Glutamatergic neuron (in vitro differentiated cells): ENCODE measurements around the gene FBLIM1. TPM values are rescaled to one million over a fixed set of nuclear protein-coding genes. Genes with fewer than 3 reads are reported as not detected.
A peak's percentile ranks its signal among the peaks of the same experiment; 100 is the strongest.
"Not testable (repeated sequence)": the region's sequence is repeated elsewhere in the genome, so short reads cannot be mapped to it uniquely, and the experiment has no call there.

Experiments used
- DNase-seq: peaks from one replicate; pipeline ENCODE4 v3.0.0; 2022
- H3K27ac Mint-ChIP-seq: one replicate; pipeline ENCODE4 v1.8.0; 2020; ENCODE audit warnings: mild to moderate bottlenecking, mixed read lengths, inconsistent platforms; ENCODE audit not compliant: unreplicated experiment
- H3K27me3 Mint-ChIP-seq: one replicate; pipeline ENCODE4 v1.8.0; 2020; ENCODE audit warnings: mild to moderate bottlenecking, moderate library complexity, mixed read lengths, inconsistent platforms; ENCODE audit not compliant: unreplicated experiment
- H3K36me3 Mint-ChIP-seq: one replicate; pipeline ENCODE4 v1.8.0; 2020; ENCODE audit warnings: mild to moderate bottlenecking, mixed read lengths, inconsistent platforms; ENCODE audit not compliant: unreplicated experiment
- H3K4me1 Mint-ChIP-seq: one replicate; pipeline ENCODE4 v1.8.0; 2020; ENCODE audit warnings: mild to moderate bottlenecking, low read depth, mixed read lengths, inconsistent platforms; ENCODE audit not compliant: unreplicated experiment
- H3K4me3 Mint-ChIP-seq: one replicate; pipeline ENCODE4 v1.8.0; 2020; ENCODE audit warnings: mild to moderate bottlenecking, mixed read lengths, inconsistent platforms; ENCODE audit not compliant: unreplicated experiment
- H3K9me3 Mint-ChIP-seq: one replicate; pipeline ENCODE4 v1.8.0; 2020; ENCODE audit warnings: mild to moderate bottlenecking, moderate library complexity, mixed read lengths, inconsistent platforms; ENCODE audit not compliant: unreplicated experiment
- total RNA-seq: library from RNA; stranded (reverse); fragmentation: NEBNext Ultra II Directional; extraction: Animal tissue kit (Norgen Biotek cat#: 25700); gene quantifications from one replicate; pipeline ENCODE4 v1.2.1, GENCODE V29; 2021; ENCODE audit not compliant: unreplicated experiment
- TF ChIP-seq, protein P1 (sequence below): fragments of 200-600 bp; sonication (generic); IDR thresholded peaks from one replicate; pipeline ENCODE4 v1.5.0; 2021; ENCODE audit not compliant: partially characterized antibody, unreplicated experiment

The FBLIM1 gene
- total RNA-seq, 1 donor from 2014 or later = 29.9 TPM

DNA sequence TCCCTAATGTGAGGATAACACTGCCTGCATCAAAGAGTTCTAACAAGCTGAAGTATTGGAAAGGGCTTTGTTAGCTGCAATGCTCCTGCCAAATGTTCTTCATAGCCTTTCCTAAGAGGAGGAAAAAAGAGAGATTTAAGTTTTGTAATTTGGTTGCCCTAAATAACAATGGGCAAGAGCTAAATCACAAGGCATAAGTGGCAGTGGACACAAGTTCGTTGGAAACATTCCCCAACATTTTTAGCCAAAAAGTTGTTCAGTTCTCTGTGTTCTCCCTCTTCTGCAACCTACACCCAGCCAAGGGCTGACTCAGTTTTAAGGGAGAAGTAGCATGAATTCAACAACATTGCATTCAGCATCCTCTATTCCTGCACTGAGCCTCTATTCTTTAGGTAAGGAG, 51.5 kb downstream of the FBLIM1 start:
- no peak for DNase-seq
- TF ChIP-seq, protein P1, sequence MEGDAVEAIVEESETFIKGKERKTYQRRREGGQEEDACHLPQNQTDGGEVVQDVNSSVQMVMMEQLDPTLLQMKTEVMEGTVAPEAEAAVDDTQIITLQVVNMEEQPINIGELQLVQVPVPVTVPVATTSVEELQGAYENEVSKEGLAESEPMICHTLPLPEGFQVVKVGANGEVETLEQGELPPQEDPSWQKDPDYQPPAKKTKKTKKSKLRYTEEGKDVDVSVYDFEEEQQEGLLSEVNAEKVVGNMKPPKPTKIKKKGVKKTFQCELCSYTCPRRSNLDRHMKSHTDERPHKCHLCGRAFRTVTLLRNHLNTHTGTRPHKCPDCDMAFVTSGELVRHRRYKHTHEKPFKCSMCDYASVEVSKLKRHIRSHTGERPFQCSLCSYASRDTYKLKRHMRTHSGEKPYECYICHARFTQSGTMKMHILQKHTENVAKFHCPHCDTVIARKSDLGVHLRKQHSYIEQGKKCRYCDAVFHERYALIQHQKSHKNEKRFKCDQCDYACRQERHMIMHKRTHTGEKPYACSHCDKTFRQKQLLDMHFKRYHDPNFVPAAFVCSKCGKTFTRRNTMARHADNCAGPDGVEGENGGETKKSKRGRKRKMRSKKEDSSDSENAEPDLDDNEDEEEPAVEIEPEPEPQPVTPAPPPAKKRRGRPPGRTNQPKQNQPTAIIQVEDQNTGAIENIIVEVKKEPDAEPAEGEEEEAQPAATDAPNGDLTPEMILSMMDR = no peak
- Mint-ChIP-seq H3K36me3 (no peaks in the 10 kb centered on the region), H3K9me3 (peaks cover 2% of the 10 kb centered on the region), H3K27ac (no peak overlapping the region), H3K4me1 (no peaks in the 10 kb centered on the region), H3K4me3 (no peak overlapping the region), H3K27me3 (peaks cover 6% of the 10 kb centered on the region)

DNA sequence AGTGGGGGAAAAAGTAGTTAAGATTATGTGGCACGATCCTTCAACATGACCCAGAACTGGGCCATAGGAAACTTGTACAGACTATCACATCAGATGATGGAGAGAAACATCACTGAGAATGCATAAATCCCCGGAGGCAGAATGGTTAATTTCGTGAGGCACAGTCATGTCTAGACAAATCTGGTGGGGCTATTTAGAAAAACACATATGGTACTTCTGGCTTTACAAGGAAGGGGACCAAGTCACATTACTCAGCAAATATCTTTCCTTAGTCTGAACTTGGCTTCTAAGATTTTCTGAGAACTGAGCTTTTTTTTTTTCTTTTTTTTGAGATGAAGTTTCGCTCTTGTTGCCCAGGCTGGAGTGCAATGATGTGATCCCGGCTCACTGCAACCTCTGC, 58.1 kb downstream of the FBLIM1 start:
- H3K4me3 Mint-ChIP-seq = peak overlapping the region; percentile 39
- TF ChIP-seq, protein P1 = no peak
- no peaks in the 10 kb centered on the region for H3K27me3 Mint-ChIP-seq
- no peak for DNase-seq
- peaks cover 3% of the 10 kb centered on the region for H3K9me3 Mint-ChIP-seq
- H3K27ac Mint-ChIP-seq = no peak overlapping the region
- H3K36me3 Mint-ChIP-seq = no peaks in the 10 kb centered on the region
- peaks cover 9% of the 10 kb centered on the region for H3K4me1 Mint-ChIP-seq

DNA sequence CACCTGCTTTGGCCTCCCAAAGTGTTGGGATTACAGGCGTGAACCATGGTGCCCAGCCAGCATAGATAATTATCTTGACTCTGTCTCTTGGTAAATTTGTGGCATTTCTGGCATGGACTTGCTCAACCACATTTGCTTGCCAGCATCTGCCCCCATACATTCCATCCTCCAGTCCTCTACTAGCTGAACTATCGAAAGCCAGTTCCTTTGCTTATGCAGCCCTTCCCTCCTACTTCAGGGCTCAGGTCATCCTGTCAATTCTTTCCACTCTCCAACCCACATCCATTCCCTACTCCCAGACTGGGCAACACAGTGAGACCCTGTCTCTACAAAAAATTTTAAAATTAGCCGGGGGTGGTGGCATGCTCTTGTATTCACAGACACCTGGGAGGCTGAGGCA, 61.9 kb downstream of the FBLIM1 start:
- DNase-seq = no peak
- H3K27me3 Mint-ChIP-seq = no peaks in the 10 kb centered on the region
- TF ChIP-seq, protein P1 = no peak
- peaks cover 3% of the 10 kb centered on the region for H3K9me3 Mint-ChIP-seq
- no peak overlapping the region for H3K4me3 Mint-ChIP-seq
- no peak overlapping the region for H3K27ac Mint-ChIP-seq
- H3K4me1 Mint-ChIP-seq = peaks cover 9% of the 10 kb centered on the region
- H3K36me3 Mint-ChIP-seq = no peaks in the 10 kb centered on the region

DNA sequence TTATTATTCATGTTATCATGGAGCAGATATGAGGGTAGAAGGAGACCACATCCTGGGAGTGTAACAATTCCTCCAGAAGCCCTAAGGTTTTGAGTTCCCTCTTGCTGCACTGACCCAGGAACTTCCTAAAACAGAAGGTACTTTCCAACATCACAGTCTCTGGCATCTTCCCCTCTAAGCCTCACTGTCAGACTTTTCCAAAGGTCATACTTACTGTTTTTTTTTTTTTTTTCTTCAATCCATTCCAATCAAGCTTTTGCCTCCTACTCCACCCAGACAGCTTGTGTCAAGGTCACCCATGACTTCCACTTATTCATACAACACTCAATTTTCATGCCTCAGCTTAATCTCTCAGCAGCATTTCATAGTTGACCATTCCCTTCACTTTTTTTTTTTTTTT, 67.2 kb downstream of the FBLIM1 start:
- peaks cover 4% of the 10 kb centered on the region for H3K27me3 Mint-ChIP-seq
- no peaks in the 10 kb centered on the region for H3K36me3 Mint-ChIP-seq
- TF ChIP-seq, protein P1 = no peak
- no peaks in the 10 kb centered on the region for H3K4me1 Mint-ChIP-seq
- no peak overlapping the region for H3K27ac Mint-ChIP-seq
- no peaks in the 10 kb centered on the region for H3K9me3 Mint-ChIP-seq
- no peak overlapping the region for H3K4me3 Mint-ChIP-seq
- DNase-seq = no peak

DNA sequence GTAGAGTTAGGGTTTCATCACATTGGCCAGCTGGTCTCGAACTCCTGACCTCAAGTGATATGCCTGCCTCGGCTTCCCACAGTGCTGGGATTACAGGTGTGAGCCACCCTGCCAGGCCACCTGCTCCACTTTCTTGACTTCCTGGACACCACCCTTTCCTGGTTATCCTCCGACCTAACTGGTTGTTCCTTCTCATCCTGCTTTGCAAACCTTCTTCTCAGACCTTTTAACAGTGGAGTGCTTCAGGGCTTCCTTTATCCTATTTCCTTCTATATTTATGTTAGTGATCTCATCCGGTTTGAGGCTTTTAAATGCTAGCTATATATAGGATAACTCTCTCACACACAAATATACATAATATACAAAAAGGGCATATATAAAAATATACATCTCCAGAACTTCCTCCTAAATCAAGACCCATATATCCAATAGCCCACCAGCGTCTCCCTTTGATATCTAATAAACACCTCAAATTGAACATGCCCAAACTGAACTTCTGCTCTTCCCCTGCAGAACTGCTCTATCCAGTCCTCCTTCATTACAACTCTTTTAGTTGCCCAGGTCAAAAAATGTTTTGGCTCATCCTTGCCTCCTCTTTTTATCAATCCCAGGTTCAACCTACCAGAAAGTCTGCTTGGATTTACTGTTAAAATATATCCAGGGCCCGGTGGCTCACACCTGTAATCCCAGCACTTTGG, 68.4 kb downstream of the FBLIM1 start:
- Mint-ChIP-seq H3K27me3 (peaks cover 4% of the 10 kb centered on the region), H3K4me1 (peaks cover 3% of the 10 kb centered on the region), H3K27ac (no peak overlapping the region), H3K36me3 (no peaks in the 10 kb centered on the region), H3K9me3 (no peaks in the 10 kb centered on the region), H3K4me3 (no peak overlapping the region)
- TF ChIP-seq, protein P1 = no peak
- DNase-seq = no peak

DNA sequence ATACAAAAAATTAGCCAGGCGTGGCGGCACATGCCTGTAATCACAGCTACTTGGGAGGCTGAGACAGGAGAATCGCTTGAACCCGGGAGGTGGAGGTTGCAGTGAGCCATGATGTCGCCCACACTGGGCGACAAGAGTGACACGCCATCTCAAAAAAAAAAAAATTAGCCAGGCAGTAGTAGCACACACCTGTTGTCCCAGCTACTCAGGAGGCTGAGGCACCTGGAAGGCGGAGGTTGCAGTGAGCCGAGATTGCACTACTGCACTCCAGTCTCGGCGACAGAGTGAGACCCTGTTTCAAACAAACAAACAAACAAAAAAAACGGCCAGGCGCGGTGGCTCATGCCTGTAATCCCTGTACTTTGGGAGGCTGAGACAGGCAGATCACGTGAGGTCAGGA, 69.0 kb downstream of the FBLIM1 start:
- H3K9me3 Mint-ChIP-seq, H3K27me3 Mint-ChIP-seq, H3K4me3 Mint-ChIP-seq, H3K36me3 Mint-ChIP-seq, H3K4me1 Mint-ChIP-seq, H3K27ac Mint-ChIP-seq, DNase-seq: not testable (repeated sequence)

DNA sequence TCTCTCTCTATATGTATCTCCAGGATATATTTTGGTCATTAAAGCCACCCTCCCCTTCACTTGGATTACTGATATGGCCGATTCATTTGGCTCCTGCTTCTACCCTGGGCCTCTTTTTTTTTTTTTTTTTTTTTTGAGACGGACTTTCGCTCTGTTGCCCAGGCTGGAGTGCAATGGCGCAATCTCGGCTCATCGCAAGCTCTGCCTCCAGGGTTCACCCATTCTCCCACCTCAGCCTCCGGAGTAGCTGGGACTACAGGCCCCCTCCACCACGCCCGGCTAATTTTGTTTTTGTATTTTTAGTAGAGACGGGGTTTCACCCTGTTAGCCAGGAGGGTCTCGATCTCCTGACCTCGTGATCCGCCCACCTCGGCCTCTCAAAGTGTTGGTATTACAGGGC, 70.3 kb downstream of the FBLIM1 start:
- not testable (repeated sequence) for H3K9me3 Mint-ChIP-seq, H3K27ac Mint-ChIP-seq, H3K4me3 Mint-ChIP-seq, H3K27me3 Mint-ChIP-seq, H3K4me1 Mint-ChIP-seq, H3K36me3 Mint-ChIP-seq, DNase-seq
